Neuronal stem cell (in vitro differentiated cells): Measurements from ENCODE around the gene HPGDS.

Source experiments
- DNase-seq: peaks from one replicate; pipeline ENCODE4 v3.0.0-alpha.2; 2013; ENCODE audit warnings: low spot score
- H2AFZ ChIP-seq: one replicate; pipeline ENCODE4 v1.6.1; 2013; ENCODE audit warnings: mild to moderate bottlenecking, low read length, inconsistent platforms
- H2AK5ac ChIP-seq: 2 replicates; pipeline ENCODE4 v1.6.1; 2013; ENCODE audit warnings: low read depth, mild to moderate bottlenecking, inconsistent platforms, low read length, moderate library complexity, mixed read lengths
- H2BK120ac ChIP-seq: 2 replicates; pipeline ENCODE4 v1.6.1; 2013; ENCODE audit warnings: low read depth, mild to moderate bottlenecking, inconsistent platforms, low read length, moderate library complexity, mixed read lengths
- H2BK12ac ChIP-seq: one replicate; pipeline ENCODE4 v1.6.1; 2013; ENCODE audit warnings: low read length, inconsistent platforms
- H2BK15ac ChIP-seq: 2 replicates; pipeline ENCODE4 v1.6.1; 2013; ENCODE audit warnings: mild to moderate bottlenecking, low read length, inconsistent platforms, mixed read lengths
- H2BK5ac ChIP-seq: one replicate; pipeline ENCODE4 v1.6.1; 2013; ENCODE audit warnings: inconsistent platforms, mild to moderate bottlenecking, low read length, moderate library complexity
- H3K14ac ChIP-seq: one replicate; pipeline ENCODE4 v1.6.1; 2013; ENCODE audit warnings: low read length, inconsistent platforms
- H3K18ac ChIP-seq: 2 replicates; pipeline ENCODE4 v1.6.1; 2013; ENCODE audit warnings: low read length, inconsistent platforms
- H3K23ac ChIP-seq: 2 replicates; pipeline ENCODE4 v1.6.1; 2013; ENCODE audit warnings: low read depth, mild to moderate bottlenecking, mixed read lengths, low read length, inconsistent platforms; ENCODE audit not compliant: poor library complexity
- H3K27ac ChIP-seq: replicated peaks from 3 replicates; pipeline ENCODE4 v1.5.1; 2013; ENCODE audit warnings: low read length, inconsistent platforms
- H3K27me3 ChIP-seq, 3 experiments: 2 replicates each; pipeline ENCODE4 v1.6.1; 2013; ENCODE audit warnings: low read length in 3 of 3, mild to moderate bottlenecking in 2 of 3, inconsistent platforms in 1 of 3, low read depth in 1 of 3, mixed read lengths in 1 of 3, moderate library complexity in 1 of 3; ENCODE audit not compliant: control insufficient read depth in 3 of 3, insufficient read depth in 3 of 3
- H3K36me3 ChIP-seq, 2 donors: replicated peaks in 1 of 2; 2 replicates each; pipeline ENCODE4 v1.6.1; 2013; ENCODE audit warnings: low read length in 2 of 2; ENCODE audit not compliant: control insufficient read depth in 2 of 2, insufficient read depth in 2 of 2
- H3K4ac ChIP-seq: 2 replicates; pipeline ENCODE4 v1.6.1; 2013; ENCODE audit warnings: inconsistent platforms, mild to moderate bottlenecking, low read length, moderate library complexity
- H3K4me1 ChIP-seq, 2 donors: 1 replicate in 1 of 2; 2 replicates in 1 of 2; pipeline ENCODE4 v1.6.1; 2013; ENCODE audit warnings: low read length in 2 of 2, low read depth in 1 of 2; ENCODE audit not compliant: control insufficient read depth in 2 of 2, insufficient read depth in 1 of 2
- H3K4me2 ChIP-seq: one replicate; pipeline ENCODE4 v1.6.1; 2013; ENCODE audit warnings: mild to moderate bottlenecking, low read length, inconsistent platforms; ENCODE audit not compliant: insufficient read depth, poor library complexity, severe bottlenecking
- H3K4me3 ChIP-seq, 2 donors: 2 replicates each; pipeline ENCODE4 v1.5.1; 2013; ENCODE audit warnings: low read length in 2 of 2, mild to moderate bottlenecking in 2 of 2, inconsistent platforms in 1 of 2, moderate library complexity in 1 of 2
- H3K79me1 ChIP-seq: one replicate; pipeline ENCODE4 v1.6.1; 2013; ENCODE audit warnings: low read depth, mild to moderate bottlenecking, inconsistent platforms, low read length, moderate library complexity
- H3K9ac ChIP-seq: one replicate; pipeline ENCODE4 v1.6.1; 2013; ENCODE audit warnings: mild to moderate bottlenecking, low read depth, low read length, inconsistent platforms; ENCODE audit not compliant: poor library complexity
- H3K9me3 ChIP-seq, 2 donors: replicated peaks in 1 of 2; 2 replicates each; pipeline versions ENCODE3 to v1.6.1; 2013; ENCODE audit warnings: low read length in 2 of 2, mild to moderate bottlenecking in 2 of 2, inconsistent platforms in 1 of 2, low read depth in 1 of 2, mixed read lengths in 1 of 2, moderate library complexity in 1 of 2; ENCODE audit not compliant: control insufficient read depth in 2 of 2, insufficient read depth in 1 of 2
- H4K8ac ChIP-seq: one replicate; pipeline ENCODE4 v1.6.1; 2013; ENCODE audit warnings: low read depth, mild to moderate bottlenecking, inconsistent platforms, low read length, moderate library complexity
- H4K91ac ChIP-seq: one replicate; pipeline ENCODE4 v1.6.1; 2013; ENCODE audit warnings: low read length, low read depth, mild to moderate bottlenecking, inconsistent platforms; ENCODE audit not compliant: poor library complexity
- WGBS, 2 donors: extraction: QIAGEN DNeasy Blood & Tissue Kit; methylation state at CpG; one replicate each; pipeline ENCODE4 v1.1.7; 2013; ENCODE audit warnings: missing lambda C conversion rate in 2 of 2, mixed read lengths in 1 of 2; ENCODE audit not compliant: insufficient read length in 2 of 2, insufficient replicate concordance in 1 of 2; ENCODE audit errors: extremely low coverage in 2 of 2; 5-methylcytosine and 5-hydroxymethylcytosine counted together

Gene HPGDS

DNA sequence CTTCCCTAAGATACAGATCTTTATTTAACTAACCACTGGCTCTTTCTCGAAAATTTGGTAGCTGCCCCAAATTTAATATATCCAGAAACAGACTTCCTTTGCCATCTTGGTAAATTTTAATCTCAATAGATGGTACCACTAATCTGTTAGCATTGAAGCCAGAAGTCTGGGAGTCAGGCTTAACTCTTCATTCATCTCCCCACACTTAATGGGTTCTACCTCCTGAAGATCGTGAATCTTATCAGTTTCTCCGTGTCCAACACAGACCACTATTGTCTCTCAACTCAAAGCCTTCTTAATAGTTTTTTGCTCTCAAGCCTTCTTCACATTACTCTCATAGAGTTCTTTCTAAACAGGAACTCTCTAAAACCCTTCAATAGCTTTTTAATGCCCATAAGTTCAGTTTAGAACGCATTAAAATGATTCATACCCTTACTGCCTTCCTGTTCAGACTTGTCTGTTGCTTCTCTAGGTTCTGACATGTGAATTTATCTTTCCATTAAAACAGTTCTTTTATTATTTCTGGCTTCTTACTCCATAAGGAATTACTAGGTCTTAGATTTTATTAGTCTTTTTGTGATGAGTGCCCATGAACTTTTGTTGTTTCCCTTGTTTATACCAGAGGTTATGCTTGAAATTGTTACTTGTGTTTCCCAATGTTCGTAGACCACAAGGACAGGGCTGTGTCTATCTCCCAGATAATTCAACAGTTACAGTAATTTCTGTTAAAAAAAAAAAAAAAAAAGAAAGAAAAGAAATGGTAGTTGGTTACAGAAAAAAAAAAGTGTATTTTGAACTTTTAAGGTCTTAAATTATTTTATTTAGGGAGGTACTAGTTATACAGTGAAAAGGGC is 80.2 kb downstream of the HPGDS start:
- DNase-seq = no peak
- Histone ChIP-seq H3K36me3 (peaks cover 0 to 98% of the 10 kb centered on the region in 2 donors), H3K4ac (no peak overlapping the region), H3K18ac (no peak overlapping the region), H3K14ac (no peak overlapping the region), H3K27me3 (no peaks in the 10 kb centered on the region), H2AFZ (no peak overlapping the region), H2BK15ac (no peak overlapping the region), H2BK12ac (no peak overlapping the region), H3K9ac (no peak overlapping the region), H3K9me3 (no peaks in the 10 kb centered on the region), H4K8ac (no peak overlapping the region), H3K4me2 (no peak overlapping the region), H2BK5ac (no peak overlapping the region), H3K4me1 (no peaks in the 10 kb centered on the region), H2BK120ac (no peak overlapping the region), H3K27ac (no peak overlapping the region), H3K23ac (no peak overlapping the region), H3K4me3 (no peak overlapping the region), H4K91ac (no peak overlapping the region), H3K79me1 (no peaks in the 10 kb centered on the region), H2AK5ac (no peak overlapping the region)
- no CpG with 5 or more reads among the region's 5 CpGs for WGBS, 2 donors

DNA sequence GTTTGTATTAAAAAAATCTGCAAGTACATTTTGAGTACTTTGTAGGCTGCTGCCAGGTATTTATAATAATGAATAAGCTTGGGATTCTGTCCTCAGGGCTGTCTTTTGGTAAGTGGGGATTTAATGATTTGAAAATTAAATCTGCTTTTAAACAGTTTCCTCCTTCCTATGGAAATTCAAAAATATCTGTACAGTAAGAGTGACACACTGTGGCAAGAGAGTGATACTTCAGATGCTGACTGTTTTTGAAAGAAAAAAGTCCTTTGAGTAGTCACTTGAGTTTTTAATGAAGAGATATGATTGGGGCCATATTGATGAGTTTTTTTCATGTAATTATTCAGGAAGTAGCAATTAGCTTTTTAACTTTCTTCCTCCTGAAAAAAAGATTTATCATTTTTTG is 85.8 kb downstream of the HPGDS start:
- H3K4me2 ChIP-seq = no peak overlapping the region
- no peak overlapping the region for H3K23ac ChIP-seq
- H4K8ac ChIP-seq = no peak overlapping the region
- H3K9ac ChIP-seq = no peak overlapping the region
- no peak overlapping the region for H3K18ac ChIP-seq
- no peak overlapping the region for H2BK5ac ChIP-seq
- no peak overlapping the region for H2BK120ac ChIP-seq
- H4K91ac ChIP-seq = no peak overlapping the region
- H3K27ac ChIP-seq = no peak overlapping the region
- H2AFZ ChIP-seq = no peak overlapping the region
- H3K14ac ChIP-seq = no peak overlapping the region
- no peaks in the 10 kb centered on the region for H3K27me3 ChIP-seq
- no peaks in the 10 kb centered on the region for H3K79me1 ChIP-seq
- H3K4ac ChIP-seq = no peak overlapping the region
- H3K9me3 ChIP-seq = no peaks in the 10 kb centered on the region
- no peak overlapping the region for H2BK12ac ChIP-seq
- H3K4me1 ChIP-seq = no peaks in the 10 kb centered on the region
- no peak overlapping the region for H2BK15ac ChIP-seq
- no peak overlapping the region for H3K4me3 ChIP-seq
- no peak overlapping the region for H2AK5ac ChIP-seq
- peaks cover 3 to 99% of the 10 kb centered on the region in 2 donors for H3K36me3 ChIP-seq
- no peak for DNase-seq

DNA sequence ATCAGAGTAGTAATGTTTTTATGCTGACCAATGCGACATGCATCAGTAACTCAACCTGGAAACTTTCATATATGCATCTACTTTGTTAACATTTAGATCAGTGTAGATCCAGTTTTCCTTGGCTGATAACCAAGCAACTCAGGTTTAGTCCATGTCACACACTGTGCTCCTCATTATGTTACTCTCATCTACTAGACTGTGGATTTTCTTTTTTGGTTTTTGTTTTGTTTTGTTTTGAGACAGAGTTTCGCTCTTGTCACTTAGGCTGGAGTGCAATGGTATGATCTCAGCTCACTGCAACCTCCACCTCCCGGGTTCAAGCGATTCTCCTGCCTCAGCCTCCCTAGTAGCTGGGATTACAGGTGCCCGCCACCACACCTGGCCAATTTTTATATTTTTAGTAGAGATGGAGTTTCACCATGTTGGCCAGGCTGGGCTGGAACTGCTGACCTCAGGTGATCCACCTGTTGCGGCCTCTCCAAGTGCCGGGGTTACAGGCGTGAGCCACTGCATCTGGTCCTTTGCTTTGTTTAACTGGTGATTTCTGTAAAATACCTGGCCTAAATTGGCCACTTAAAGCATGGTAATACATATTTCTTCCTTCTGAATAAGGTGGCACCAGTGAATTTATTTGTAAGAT is 86.4 kb downstream of the HPGDS start:
- Histone ChIP-seq H2AK5ac (no peak overlapping the region), H3K18ac (no peak overlapping the region), H3K27ac (no peak overlapping the region), H3K9ac (no peak overlapping the region), H2BK12ac (no peak overlapping the region), H2BK120ac (no peak overlapping the region), H3K79me1 (no peaks in the 10 kb centered on the region), H4K91ac (no peak overlapping the region), H3K36me3 (peaks cover 3 to 97% of the 10 kb centered on the region in 2 donors), H3K4me1 (no peaks in the 10 kb centered on the region), H2AFZ (no peak overlapping the region), H4K8ac (no peak overlapping the region), H2BK5ac (no peak overlapping the region), H3K4me3 (no peak overlapping the region), H3K9me3 (no peaks in the 10 kb centered on the region), H3K4me2 (no peak overlapping the region), H3K14ac (no peak overlapping the region), H3K4ac (no peak overlapping the region), H2BK15ac (no peak overlapping the region), H3K23ac (no peak overlapping the region), H3K27me3 (no peaks in the 10 kb centered on the region)
- no CpG with 5 or more reads among the region's 8 CpGs for WGBS, 2 donors
- no peak for DNase-seq

DNA sequence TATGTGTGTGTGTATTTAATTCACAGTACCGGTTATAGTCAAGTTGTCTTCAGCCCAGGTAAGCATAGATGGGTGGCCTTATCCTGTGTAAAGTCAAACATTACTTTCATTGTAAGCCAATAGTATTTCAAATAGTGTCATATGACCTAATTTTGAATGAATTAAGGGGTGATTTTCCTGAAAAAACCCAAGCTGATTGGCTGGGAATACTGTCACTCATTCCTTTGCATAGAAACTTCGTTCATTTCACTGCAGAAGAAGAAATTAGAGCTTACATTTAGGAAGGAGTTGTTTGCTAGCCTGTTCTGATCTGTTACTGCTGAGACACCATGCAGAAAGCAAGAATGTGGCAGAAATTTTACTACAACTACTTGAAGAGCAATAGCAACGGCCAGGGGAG is 89.6 kb downstream of the HPGDS start:
- Histone ChIP-seq H3K9me3 (no peaks in the 10 kb centered on the region), H2BK15ac (no peak overlapping the region), H3K9ac (no peak overlapping the region), H2AFZ (no peak overlapping the region), H3K4ac (no peak overlapping the region), H3K4me1 (no peaks in the 10 kb centered on the region), H2BK120ac (no peak overlapping the region), H2BK12ac (no peak overlapping the region), H4K91ac (no peak overlapping the region), H4K8ac (no peak overlapping the region), H3K4me2 (no peak overlapping the region), H3K27me3 (no peaks in the 10 kb centered on the region), H2AK5ac (no peak overlapping the region), H3K4me3 (no peak overlapping the region), H3K14ac (no peak overlapping the region), H2BK5ac (no peak overlapping the region), H3K36me3 (peaks cover 3 to 97% of the 10 kb centered on the region in 2 donors), H3K23ac (no peak overlapping the region), H3K18ac (no peak overlapping the region), H3K27ac (no peak overlapping the region), H3K79me1 (no peaks in the 10 kb centered on the region)
- no peak for DNase-seq
- WGBS, 2 donors = no CpG with 5 or more reads among the region's 3 CpGs
